Activated CD4-positive, alpha-beta T cell treated with anti-CD3 and anti-CD28 coated beads, Interleukin-2, Interleukin-6, amounts not matched to agents 100 ng/mL and 50 ng/mL, durations not matched to agents 16 hours and 8 hours (primary cell): ENCODE measurements around the gene COLGALT1.
A peak's percentile ranks its signal among the peaks of the same experiment; 100 is the strongest.
"Not testable (repeated sequence)": the region's sequence is repeated elsewhere in the genome, so short reads cannot be mapped to it uniquely, and the experiment has no call there.

Experiments used
- DNase-seq: peaks from one replicate; pipeline ENCODE4 v3.0.0-alpha.2; 2020

Gene COLGALT1

GRCh38 chr19:17534767-17535166, 20.7 kb upstream of the COLGALT1 start:
- no peak for DNase-seq

- no peak for DNase-seq
Measured at GRCh38 chr19:17536955-17537354, 18.5 kb upstream of the COLGALT1 start.

- no peak for DNase-seq
Measured at GRCh38 chr19:17538684-17539237, 16.7 kb upstream of the COLGALT1 start.

- peak; percentile 98 for DNase-seq
Measured at GRCh38 chr19:17539238-17540117, 16.0 kb upstream of the COLGALT1 start.

GRCh38 chr19:17540174-17540573, 15.3 kb upstream of the COLGALT1 start:
- no peak for DNase-seq

- DNase-seq = no peak
Measured at GRCh38 chr19:17541184-17541759, 14.2 kb upstream of the COLGALT1 start.

- DNase-seq = no peak
Measured at GRCh38 chr19:17542042-17542441, 13.4 kb upstream of the COLGALT1 start.

- no peak for DNase-seq
Measured at GRCh38 chr19:17542793-17543582, 12.5 kb upstream of the COLGALT1 start.

GRCh38 chr19:17543986-17544385, 11.5 kb upstream of the COLGALT1 start:
- no peak for DNase-seq

GRCh38 chr19:17544418-17544817, 11.0 kb upstream of the COLGALT1 start:
- no peak for DNase-seq

GRCh38 chr19:17548145-17548544, 7.3 kb upstream of the COLGALT1 start:
- DNase-seq = no peak

- DNase-seq = no peak
Measured at GRCh38 chr19:17549085-17549740, 6.2 kb upstream of the COLGALT1 start.

- no peak for DNase-seq
Measured at GRCh38 chr19:17550076-17550667, 5.3 kb upstream of the COLGALT1 start.

GRCh38 chr19:17552735-17553134, 2.7 kb upstream of the COLGALT1 start:
- DNase-seq = not testable (repeated sequence)

- no peak for DNase-seq
Measured at GRCh38 chr19:17553256-17553655, 2.2 kb upstream of the COLGALT1 start.

- DNase-seq = no peak
Measured at GRCh38 chr19:17554968-17555479, 425 bp upstream of the COLGALT1 start.

- peak; percentile 37 for DNase-seq
Measured at GRCh38 chr19:17555929-17556813, 722 bp downstream of the COLGALT1 start.

- DNase-seq = no peak
Measured at GRCh38 chr19:17556995-17557394, 1.5 kb downstream of the COLGALT1 start.

- no peak for DNase-seq
Measured at GRCh38 chr19:17557466-17557865, 2.0 kb downstream of the COLGALT1 start.

- DNase-seq = no peak
Measured at GRCh38 chr19:17560205-17560595, 4.8 kb downstream of the COLGALT1 start.

- no peak for DNase-seq
Measured at GRCh38 chr19:17562097-17562496, 6.6 kb downstream of the COLGALT1 start.
